Cardiac muscle cell (in vitro differentiated cells and primary cell): ENCODE measurements around the gene CLPSL1. TPM values are rescaled to one million over a fixed set of nuclear protein-coding genes. Genes with fewer than 3 reads are reported as not detected.

ENCODE experiments used
- DNase-seq, 2 donors: peaks; one replicate each; pipeline versions ENCODE4 v3.0.0 to v3.0.0-alpha.2; 2010 to 2017; ENCODE audit warnings: low read depth in 1 of 2, low spot score in 1 of 2
- H3K27ac ChIP-seq: fragments of 200-600 bp; sonication (generic); 2 replicates; pipeline ENCODE4 v1.5.1; 2016
- H3K27me3 ChIP-seq: fragments of 200-600 bp; sonication (generic); 2 replicates; pipeline ENCODE4 v1.6.0; 2016; ENCODE audit warnings: control low read depth
- H3K36me3 ChIP-seq: fragments of 200-600 bp; sonication (generic); 2 replicates; pipeline ENCODE4 v1.5.1; 2016; ENCODE audit warnings: control low read depth
- H3K4me1 ChIP-seq: fragments of 200-600 bp; sonication (generic); 2 replicates; pipeline ENCODE4 v1.8.1; 2017; ENCODE audit warnings: low read depth, mild to moderate bottlenecking, mixed run types
- H3K4me3 ChIP-seq: fragments of 200-600 bp; sonication (generic); 2 replicates; pipeline ENCODE4 v1.5.1; 2016; ENCODE audit warnings: mild to moderate bottlenecking
- H3K9me3 ChIP-seq: fragments of 200-600 bp; sonication (generic); 2 replicates; pipeline ENCODE4 v1.5.1; 2017; ENCODE audit warnings: low read depth, mild to moderate bottlenecking, control low read depth
- polyA plus RNA-seq: library from polyadenylated mRNA; unstranded; fragments of >200 nt; fragmentation: Nextera tagmentation; extraction: Ambion mirVana; gene quantifications from 2 replicates; pipeline ENCODE4 v1.2.1, GENCODE V29; 2016
- total RNA-seq: library from RNA; depleted of rRNA; stranded (reverse); fragments of >200 nt; gene quantifications from 2 replicates; pipeline ENCODE4 v1.2.3, GENCODE V29; 2016
- TF ChIP-seq, protein P1 (sequence below): IDR thresholded peaks from 2 replicates; pipeline ENCODE4 v1.5.1; 2012; ENCODE audit warnings: low read depth, mild to moderate bottlenecking, low read length

Gene CLPSL1
- total and polyA plus RNA-seq, 2 experiments from 2014 or later = not detected

DNA sequence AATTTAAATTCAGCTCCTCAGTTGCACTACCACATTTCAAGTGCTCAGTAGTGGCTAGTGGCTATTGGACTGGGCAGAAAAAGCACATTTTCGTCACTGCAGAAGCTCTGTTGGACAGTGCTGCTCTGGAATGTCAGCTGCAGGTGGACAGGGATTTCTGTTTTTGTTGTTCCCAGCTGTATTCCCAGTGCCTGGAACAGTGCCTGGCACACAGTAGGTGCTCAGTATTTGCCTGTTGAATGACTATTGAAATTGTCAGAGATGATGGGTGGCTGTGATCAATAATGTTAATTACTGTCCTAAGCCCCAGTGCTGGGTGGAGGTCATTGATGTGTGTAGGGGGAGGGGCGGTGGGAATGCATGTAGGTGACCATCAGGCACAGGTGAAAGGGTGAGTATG, 5.5 kb downstream of the CLPSL1 start:
- Histone ChIP-seq H3K27me3 (peaks cover 20% of the 10 kb centered on the region), H3K36me3 (no peaks in the 10 kb centered on the region)
- TF ChIP-seq, protein P1, sequence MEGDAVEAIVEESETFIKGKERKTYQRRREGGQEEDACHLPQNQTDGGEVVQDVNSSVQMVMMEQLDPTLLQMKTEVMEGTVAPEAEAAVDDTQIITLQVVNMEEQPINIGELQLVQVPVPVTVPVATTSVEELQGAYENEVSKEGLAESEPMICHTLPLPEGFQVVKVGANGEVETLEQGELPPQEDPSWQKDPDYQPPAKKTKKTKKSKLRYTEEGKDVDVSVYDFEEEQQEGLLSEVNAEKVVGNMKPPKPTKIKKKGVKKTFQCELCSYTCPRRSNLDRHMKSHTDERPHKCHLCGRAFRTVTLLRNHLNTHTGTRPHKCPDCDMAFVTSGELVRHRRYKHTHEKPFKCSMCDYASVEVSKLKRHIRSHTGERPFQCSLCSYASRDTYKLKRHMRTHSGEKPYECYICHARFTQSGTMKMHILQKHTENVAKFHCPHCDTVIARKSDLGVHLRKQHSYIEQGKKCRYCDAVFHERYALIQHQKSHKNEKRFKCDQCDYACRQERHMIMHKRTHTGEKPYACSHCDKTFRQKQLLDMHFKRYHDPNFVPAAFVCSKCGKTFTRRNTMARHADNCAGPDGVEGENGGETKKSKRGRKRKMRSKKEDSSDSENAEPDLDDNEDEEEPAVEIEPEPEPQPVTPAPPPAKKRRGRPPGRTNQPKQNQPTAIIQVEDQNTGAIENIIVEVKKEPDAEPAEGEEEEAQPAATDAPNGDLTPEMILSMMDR = no peak

DNA sequence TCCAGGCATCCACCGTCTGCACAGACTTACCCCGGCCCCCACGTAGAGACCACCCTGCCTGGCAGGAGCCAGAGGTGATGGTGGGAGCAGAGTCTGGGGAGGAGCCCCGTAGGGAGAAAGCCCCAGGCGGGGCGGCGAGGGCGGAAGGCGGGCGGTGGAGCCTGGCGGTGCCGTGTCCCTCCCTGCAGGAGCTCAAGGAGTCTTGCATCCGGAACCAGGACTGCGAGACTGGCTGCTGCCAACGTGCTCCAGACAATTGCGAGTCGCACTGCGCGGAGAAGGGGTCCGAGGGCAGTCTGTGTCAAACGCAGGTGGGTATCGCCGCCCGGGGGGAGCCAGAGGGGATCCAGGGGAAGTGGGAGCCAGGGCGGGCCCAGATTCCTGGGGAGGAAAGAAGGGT, 6.0 kb downstream of the CLPSL1 start:
- Histone ChIP-seq H3K27me3 (peaks cover 20% of the 10 kb centered on the region), H3K36me3 (no peaks in the 10 kb centered on the region), H3K4me3 (no peak overlapping the region), H3K9me3 (no peaks in the 10 kb centered on the region), H3K4me1 (no peaks in the 10 kb centered on the region), H3K27ac (no peak overlapping the region)
- no peak for DNase-seq
- TF ChIP-seq, protein P1 = no peak

More for the DNA sequence above, 5.5 kb downstream of the CLPSL1 start:
- Histone ChIP-seq H3K27ac (no peak overlapping the region), H3K4me1 (no peaks in the 10 kb centered on the region), H3K4me3 (no peak overlapping the region), H3K9me3 (no peaks in the 10 kb centered on the region)
- DNase-seq = no peak

DNA sequence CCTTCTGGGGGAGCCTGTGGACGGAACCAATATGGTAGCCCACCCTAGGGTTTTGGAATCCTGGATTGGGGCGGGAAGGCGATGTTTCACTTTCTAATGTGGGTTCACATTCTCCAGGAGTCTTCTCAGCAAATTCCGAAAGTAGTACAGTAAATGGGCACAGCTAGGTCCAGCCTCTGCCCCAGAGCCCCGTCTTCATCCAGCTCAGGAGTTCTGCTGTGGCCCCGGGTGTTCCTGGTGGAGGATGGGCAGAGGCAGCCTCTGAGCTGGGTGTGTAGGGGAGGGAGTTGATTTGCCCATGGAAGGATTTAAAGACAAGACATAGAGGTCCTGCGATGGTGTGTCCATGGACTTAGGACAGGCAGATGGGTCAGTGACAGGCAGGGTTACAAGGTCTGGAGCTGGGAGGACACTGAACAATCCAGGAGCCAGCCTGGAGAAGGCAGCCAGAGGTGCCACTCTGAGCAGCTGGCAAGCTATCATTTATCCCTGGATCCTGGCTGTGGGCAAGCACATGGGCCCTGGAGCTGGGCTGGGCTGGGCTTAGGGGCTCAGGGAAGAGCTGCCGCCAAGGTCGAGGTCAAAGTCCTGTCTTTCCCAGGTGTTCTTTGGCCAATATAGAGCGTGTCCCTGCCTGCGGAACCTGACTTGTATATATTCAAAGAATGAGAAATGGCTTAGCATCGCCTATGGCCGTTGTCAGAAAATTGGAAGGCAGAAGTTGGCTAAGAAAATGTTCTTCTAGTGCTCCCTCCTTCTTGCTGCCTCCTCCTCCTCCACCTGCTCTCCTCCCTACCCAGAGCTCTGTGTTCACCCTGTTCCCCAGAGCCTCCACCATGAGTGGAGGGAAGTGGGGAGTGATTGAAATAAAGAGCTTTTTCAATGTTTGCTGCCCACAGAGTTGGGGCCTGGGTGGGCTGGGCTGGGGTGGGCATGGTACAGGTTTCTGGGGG, 6.7 kb downstream of the CLPSL1 start:
- no peak overlapping the region for H3K4me3 ChIP-seq
- no peaks in the 10 kb centered on the region for H3K36me3 ChIP-seq
- no peaks in the 10 kb centered on the region for H3K9me3 ChIP-seq
- H3K27ac ChIP-seq = no peak overlapping the region
- H3K27me3 ChIP-seq = peaks cover 20% of the 10 kb centered on the region
- DNase-seq = no peak
- no peaks in the 10 kb centered on the region for H3K4me1 ChIP-seq
- TF ChIP-seq, protein P1 = no peak

DNA sequence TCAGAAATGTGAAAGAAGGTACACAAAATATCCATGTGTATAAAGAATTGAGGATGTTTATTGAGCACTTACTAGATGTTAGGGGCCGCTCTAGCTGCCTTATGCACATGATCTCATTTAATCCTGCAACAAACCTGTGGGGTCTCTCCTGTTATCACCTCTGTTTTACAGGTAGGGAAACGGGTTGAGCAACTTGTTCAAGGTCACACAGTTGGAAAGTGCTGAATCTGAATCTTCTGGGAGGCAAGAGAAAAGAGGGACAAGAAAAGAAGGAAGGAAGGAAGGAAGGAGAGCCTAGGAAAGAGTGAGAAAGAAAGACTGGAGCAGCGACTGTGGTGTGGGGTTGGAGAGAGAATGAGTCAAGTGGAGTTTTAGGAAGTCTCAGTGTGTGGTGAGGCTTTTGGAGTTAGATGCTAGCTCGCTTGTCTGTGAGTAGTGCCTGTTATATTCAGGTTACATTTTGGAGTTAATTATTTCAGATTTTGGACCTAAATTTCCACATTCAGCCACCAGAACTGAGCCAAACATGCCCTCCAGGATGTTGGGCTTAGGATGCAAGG, 7.7 kb downstream of the CLPSL1 start:
- Histone ChIP-seq H3K9me3 (no peaks in the 10 kb centered on the region), H3K27me3 (peaks cover 20% of the 10 kb centered on the region), H3K36me3 (no peaks in the 10 kb centered on the region), H3K27ac (no peak overlapping the region), H3K4me1 (no peaks in the 10 kb centered on the region), H3K4me3 (no peak overlapping the region)
- no peak for DNase-seq
- TF ChIP-seq, protein P1 = no peak

DNA sequence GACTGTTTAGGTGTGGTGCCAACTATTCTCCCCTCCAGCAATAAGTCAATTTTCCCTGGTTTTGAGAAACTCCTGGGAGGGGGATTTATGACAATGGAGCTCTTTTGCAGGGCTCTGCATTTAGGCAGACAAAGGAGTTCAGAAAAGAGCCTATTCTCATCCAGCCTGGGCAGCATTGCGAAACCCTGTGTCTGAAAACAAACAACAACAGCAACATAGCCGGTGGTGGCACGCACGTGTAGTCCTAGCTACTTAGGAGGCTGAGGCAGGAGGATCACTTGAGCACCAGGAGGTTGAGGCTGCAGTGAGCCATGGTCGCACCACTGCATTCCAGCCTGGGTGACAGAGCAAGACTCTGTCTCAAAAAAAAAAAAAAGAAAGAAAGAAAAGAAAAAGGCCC, 9.9 kb downstream of the CLPSL1 start:
- Histone ChIP-seq H3K4me1 (no peaks in the 10 kb centered on the region), H3K36me3 (no peaks in the 10 kb centered on the region), H3K27ac (no peak overlapping the region), H3K27me3 (peaks cover 20% of the 10 kb centered on the region), H3K9me3 (no peaks in the 10 kb centered on the region), H3K4me3 (no peak overlapping the region)
- DNase-seq = no peak
- TF ChIP-seq, protein P1 = no peak
